ENCODE results near the gene BCL11A. TPM values are rescaled to one million over a fixed set of nuclear protein-coding genes. Genes with fewer than 3 reads are reported as not detected.

Gene BCL11A
- total RNA-seq, 1 experiment from 2014 or later, result 91.4 TPM

- no peak overlapping the region for H3K9ac ChIP-seq (ENCODE audit: extremely low read depth, insufficient read length, low read length)
- no peak for TF ChIP-seq CTCF (conservative IDR thresholded peaks at IDR 0.05)
- DNase-seq, result no peak
- H4K91ac ChIP-seq (ENCODE audit: insufficient read length, low read depth, low read length), result no peak overlapping the region
- H2BK5ac ChIP-seq (ENCODE audit: insufficient read length, low read length), result no peak overlapping the region
- Mint-ChIP-seq H3K4me1 (peaks cover 56 to 57% of the 10 kb centered on the region in 2 experiments), H3K27ac (no peak overlapping the region; a peak in 1 of 7 replicates), H3K27me3 (ENCODE audit: low read depth) (peaks cover 23% of the 10 kb centered on the region), H3K4me3 (no peak overlapping the region), H3K9me3 (peaks cover 3 to 7% of the 10 kb centered on the region in 2 experiments; a peak in 2 of 5 replicates), H3K36me3 (ENCODE audit: insufficient read depth in 1 of 3, low read depth in 3 of 3) (peaks cover 3 to 5% (median 5%) of the 10 kb centered on the region in 3 experiments; a peak in 6 of 7 replicates)
- H2BK15ac ChIP-seq (ENCODE audit: low read depth, low read length), result no peak overlapping the region
- no peak overlapping the region for H3K4ac ChIP-seq (ENCODE audit: low read depth, low read length)
- no peaks in the 10 kb centered on the region for H3K27me3 ChIP-seq (ENCODE audit: insufficient read depth, low read length)
- no peak overlapping the region for H3K14ac ChIP-seq (ENCODE audit: insufficient read depth, low read length)
- H3K56ac ChIP-seq (ENCODE audit: insufficient read length, low read depth, low read length), result no peak overlapping the region
- H2AK5ac ChIP-seq (ENCODE audit: insufficient read length, low read length), result no peak overlapping the region
- no peak overlapping the region for H2BK20ac ChIP-seq (ENCODE audit: low read depth, low read length, poor library complexity, severe bottlenecking)
- no peaks in the 10 kb centered on the region for H4K20me1 ChIP-seq (ENCODE audit: control insufficient read depth, insufficient read depth, insufficient read length)
- no peak overlapping the region for H3K27ac ChIP-seq (ENCODE audit: insufficient read length, low read depth, low read length)
- H2BK120ac ChIP-seq (ENCODE audit: low read depth, low read length, poor library complexity, severe bottlenecking), result no peak overlapping the region
- no peak overlapping the region for H4K8ac ChIP-seq (replicated peaks; ENCODE audit: insufficient read length, low read depth, low read length)
- no peaks in the 10 kb centered on the region for H3K79me1 ChIP-seq (ENCODE audit: insufficient read depth, low read depth, low read length, poor library complexity, severe bottlenecking)
- no peak overlapping the region for H2AFZ ChIP-seq (ENCODE audit: low read length)
- H2BK12ac ChIP-seq (ENCODE audit: insufficient read length, low read depth, low read length), result no peak overlapping the region
- no peaks in the 10 kb centered on the region for H3K79me2 ChIP-seq (ENCODE audit: insufficient read depth, low read length)
- H3T11ph ChIP-seq (ENCODE audit: low read length), result no peak overlapping the region
- H3K18ac ChIP-seq (ENCODE audit: insufficient read length, low read depth, low read length), result no peak overlapping the region
- no peak overlapping the region for H4K5ac ChIP-seq (ENCODE audit: insufficient read length, low read depth, low read length)
- H3K23me2 ChIP-seq (ENCODE audit: insufficient read length, low read depth, low read length, poor library complexity, severe bottlenecking), result no peaks in the 10 kb centered on the region
- no peak overlapping the region for H3K23ac ChIP-seq (ENCODE audit: insufficient read length, low read depth, low read length)
- H3K4me1 ChIP-seq (ENCODE audit: insufficient read depth, low read length), result peaks cover 10% of the 10 kb centered on the region; the same call in 1 of the 2 replicates
- H3K4me2 ChIP-seq (ENCODE audit: insufficient read depth, insufficient read length, low read length), result no peak overlapping the region
- no peaks in the 10 kb centered on the region for H3K9me3 ChIP-seq (ENCODE audit: control insufficient read depth, low read depth, low read length)
Measured at GRCh38 chr2:60415814-60416213, 137.6 kb downstream of the BCL11A start.
